ENCODE data around the gene SCG5.
"Not testable (repeated sequence)": the region's sequence is repeated elsewhere in the genome, so short reads cannot be mapped to it uniquely, and the experiment has no call there.

SCG5 gene

GRCh38 chr15:32641517-32642059, at the start of gene SCG5:
Gene SCG5 (plus strand): TSS chr15:32641710. CDS start chr15:32643593, 1,883 bp downstream.
- DNase-seq (ENCODE audit: low spot score) (no peak), FAIRE-seq (no peak)

GRCh38 chr15:32593151-32593550, 48.4 kb upstream of the SCG5 start, which contains the start of gene GOLGA8N:
Gene GOLGA8N (plus strand): TSS chr15:32593456.
- FAIRE-seq; DNase-seq (ENCODE audit: low spot score): not testable (repeated sequence)

DNA sequence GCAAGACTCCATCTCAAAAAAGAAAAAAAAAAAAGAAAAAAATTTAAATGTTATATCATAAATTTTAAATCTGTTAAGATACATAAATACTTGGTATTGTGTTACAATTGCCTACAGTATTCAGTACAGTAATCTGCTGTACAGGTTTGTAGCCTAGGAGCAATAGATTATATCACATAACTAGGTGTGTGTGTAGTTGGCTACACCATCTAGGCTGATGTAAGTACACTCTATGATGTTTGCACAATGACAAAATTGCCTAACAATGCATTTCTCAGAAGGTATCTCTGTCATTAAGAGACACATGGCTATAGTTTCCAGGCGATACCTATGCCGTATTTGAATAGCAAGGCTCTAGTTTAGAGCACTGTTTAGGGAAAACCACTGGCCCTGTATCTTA, 32.0 kb upstream of the SCG5 start:
- FAIRE-seq = not testable (repeated sequence)

GRCh38 chr15:32610719-32611118, 30.8 kb upstream of the SCG5 start:
- FAIRE-seq = peak; percentile 66
- DNase-seq (ENCODE audit: low spot score) = not testable (repeated sequence)

More for the DNA sequence above, 32.0 kb upstream of the SCG5 start:
- not testable (repeated sequence) for DNase-seq (ENCODE audit: low spot score)

DNA sequence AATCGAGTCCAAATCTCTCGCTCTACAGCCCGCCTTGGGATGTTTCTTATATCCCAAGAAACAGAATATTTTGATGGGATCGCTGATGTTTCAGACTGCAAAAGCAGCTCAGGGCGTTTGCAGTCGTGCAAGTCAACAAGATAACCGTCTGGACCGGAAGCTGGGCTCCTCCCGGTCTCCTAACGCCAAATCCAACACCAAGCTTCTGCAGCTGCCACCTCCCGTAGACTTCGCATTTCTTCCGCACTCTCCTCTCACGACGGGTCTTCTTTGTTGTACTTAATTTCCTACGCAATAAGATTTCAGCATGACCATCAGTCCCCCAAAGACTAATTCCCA, 26.8 kb upstream of the SCG5 start:
- DNase-seq (ENCODE audit: low spot score); FAIRE-seq: not testable (repeated sequence)

- peak; percentile 74 for FAIRE-seq
Measured at GRCh38 chr15:32615051-32615870, 26.2 kb upstream of the SCG5 start, which contains the start of gene ARHGAP11A. Gene ARHGAP11A (plus strand): TSS chr15:32615504. CDS start chr15:32616212, 708 bp downstream.

GRCh38 chr15:32615871-32616426, 25.6 kb upstream of the SCG5 start:
- DNase-seq (ENCODE audit: low spot score); FAIRE-seq: not testable (repeated sequence)

More at GRCh38 chr15:32615051-32615870, 26.2 kb upstream of the SCG5 start, which contains the start of gene ARHGAP11A:
- peak; percentile 79 for DNase-seq (ENCODE audit: low spot score)

DNA sequence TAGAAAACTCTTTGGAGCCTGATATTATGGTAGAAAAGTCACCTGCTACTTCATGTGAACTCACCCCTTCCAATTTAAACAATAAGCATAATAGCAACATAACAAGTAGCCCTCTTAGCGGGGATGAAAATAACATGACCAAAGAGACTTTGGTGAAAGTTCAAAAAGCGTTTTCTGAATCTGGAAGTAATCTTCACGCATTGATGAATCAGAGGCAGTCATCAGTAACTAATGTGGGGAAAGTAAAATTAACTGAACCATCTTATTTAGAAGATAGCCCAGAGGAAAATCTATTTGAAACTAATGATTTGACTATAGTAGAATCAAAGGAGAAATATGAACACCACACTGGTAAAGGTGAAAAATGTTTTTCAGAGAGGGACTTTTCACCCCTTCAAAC, 5.1 kb upstream of the SCG5 start:
- DNase-seq (ENCODE audit: low spot score) = no peak
- FAIRE-seq = no peak

- no peak for FAIRE-seq
Measured at GRCh38 chr15:32636908-32637567, 4.5 kb upstream of the SCG5 start.

DNA sequence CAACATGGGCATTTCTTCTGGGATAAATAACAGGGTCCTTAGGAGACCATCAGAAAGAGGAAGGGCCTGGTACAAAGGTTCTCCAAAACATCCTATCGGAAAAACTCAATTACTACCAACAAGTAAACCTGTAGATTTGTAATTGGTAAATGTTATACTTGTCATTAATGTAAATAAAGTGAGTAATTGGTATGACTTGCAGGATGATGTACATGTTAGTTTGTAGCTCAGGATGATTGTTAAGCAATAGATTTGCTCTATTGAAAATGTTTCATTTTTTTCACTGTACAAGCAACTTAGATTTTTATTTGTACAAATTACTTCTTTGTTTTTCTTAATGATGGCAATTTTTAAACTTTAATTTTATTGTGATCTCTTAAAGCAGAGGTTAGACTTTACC, 3.8 kb upstream of the SCG5 start:
- FAIRE-seq (no peak), DNase-seq (ENCODE audit: low spot score) (no peak)

More at GRCh38 chr15:32636908-32637567, 4.5 kb upstream of the SCG5 start:
- no peak for DNase-seq (ENCODE audit: low spot score)

GRCh38 chr15:32642667-32643435, 1.3 kb downstream of the SCG5 start:
- FAIRE-seq (no peak), DNase-seq (ENCODE audit: low spot score) (no peak)

DNA sequence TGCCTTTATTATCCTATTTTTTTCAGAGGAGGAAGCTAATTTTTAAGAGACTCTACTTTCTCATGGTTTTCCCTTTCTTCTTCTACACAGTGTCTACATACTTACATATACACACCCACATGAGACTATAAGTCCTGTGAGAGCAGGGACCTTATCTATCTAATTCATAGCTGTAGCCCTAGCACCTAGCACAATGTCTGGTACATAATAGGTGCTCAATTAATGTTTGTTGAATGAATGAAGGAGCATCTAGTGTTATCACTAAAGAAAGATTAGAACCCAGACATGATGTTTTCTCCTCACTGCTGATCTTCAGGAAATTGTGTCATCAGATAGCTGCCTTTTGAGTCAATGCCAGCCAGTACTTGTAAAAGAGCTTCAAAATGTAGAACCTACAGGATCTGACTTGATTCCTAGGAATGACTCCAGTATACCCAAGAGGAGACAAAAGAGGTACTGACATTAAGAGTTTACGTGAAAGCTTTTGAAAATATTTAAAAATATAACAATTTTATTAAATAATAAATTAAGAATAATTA, 2.5 kb downstream of the SCG5 start:
- no peak for FAIRE-seq

DNA sequence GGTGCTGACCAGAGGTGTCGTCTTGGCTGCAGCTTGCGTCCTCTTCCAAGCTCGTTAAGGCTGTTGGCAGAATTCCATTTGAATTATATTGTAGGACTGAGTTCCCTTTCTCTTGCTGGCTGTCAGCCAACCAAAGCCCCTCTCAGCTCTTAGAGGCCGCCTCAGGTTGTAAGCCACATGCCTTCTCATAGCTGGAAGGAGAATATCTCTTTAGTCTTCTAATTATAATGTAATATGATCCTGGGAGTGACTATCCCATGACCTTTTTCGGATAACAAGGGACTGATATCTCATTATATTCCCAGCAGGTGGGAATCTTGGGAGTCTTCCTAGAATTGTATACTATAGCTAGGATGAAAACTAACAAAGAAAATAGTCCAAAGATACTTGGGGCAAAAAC, 4.8 kb downstream of the SCG5 start:
- FAIRE-seq (no peak), DNase-seq (ENCODE audit: low spot score) (no peak)

More for the DNA sequence above, 2.5 kb downstream of the SCG5 start:
- DNase-seq (ENCODE audit: low spot score) = no peak

DNA sequence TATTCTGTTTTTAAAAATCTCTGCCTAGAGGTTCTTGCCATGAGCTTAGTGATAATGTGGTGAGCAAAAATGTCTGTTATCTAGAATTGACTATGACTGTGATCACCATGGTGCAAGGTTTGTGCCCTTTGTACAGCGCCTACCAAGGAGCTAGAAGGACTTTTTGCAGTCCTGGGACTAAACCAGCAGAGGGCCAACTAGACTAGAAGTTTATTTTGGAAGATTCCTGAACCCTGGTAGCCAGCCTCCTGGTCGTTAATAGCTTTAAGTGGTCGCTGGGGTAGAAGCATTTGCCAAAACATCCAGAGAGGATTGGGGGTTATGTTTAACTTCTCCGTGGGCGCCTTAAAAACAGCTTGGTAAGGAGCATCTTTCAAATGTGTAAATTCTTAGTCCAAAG, 7.8 kb downstream of the SCG5 start:
- FAIRE-seq = no peak
- no peak for DNase-seq (ENCODE audit: low spot score)

- no peak for FAIRE-seq
- peak; percentile 29 for DNase-seq (ENCODE audit: low spot score)
Measured at GRCh38 chr15:32651229-32651837, 9.8 kb downstream of the SCG5 start.

- FAIRE-seq (no peak), DNase-seq (ENCODE audit: low spot score) (no peak)
Measured at GRCh38 chr15:32652178-32652577, 10.7 kb downstream of the SCG5 start.

DNA sequence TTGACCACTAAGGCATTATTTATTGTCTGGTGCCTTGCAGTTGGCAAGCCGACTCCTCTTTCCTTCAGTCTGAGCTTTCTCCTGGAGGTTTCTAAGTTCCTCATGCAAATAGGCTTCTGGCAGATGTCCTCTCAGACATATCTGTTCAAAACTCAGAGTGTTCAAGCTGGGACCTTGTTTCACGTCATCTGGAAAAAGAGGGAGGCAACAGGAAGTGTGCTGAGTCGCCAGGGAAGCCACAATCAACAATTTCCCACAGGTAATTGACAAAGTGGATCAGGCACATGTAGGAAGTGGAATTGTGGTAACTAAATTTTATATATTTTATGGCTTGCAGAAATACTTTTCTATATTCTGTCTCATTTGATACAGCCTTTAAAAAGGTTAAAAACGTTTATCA, 14.6 kb downstream of the SCG5 start:
- FAIRE-seq (no peak), DNase-seq (ENCODE audit: low spot score) (no peak)

GRCh38 chr15:32656496-32656895, 15.0 kb downstream of the SCG5 start:
- DNase-seq (ENCODE audit: low spot score) (no peak), FAIRE-seq (no peak)

GRCh38 chr15:32657198-32657883, 15.8 kb downstream of the SCG5 start:
- DNase-seq (ENCODE audit: low spot score) = no peak
- FAIRE-seq = no peak

DNA sequence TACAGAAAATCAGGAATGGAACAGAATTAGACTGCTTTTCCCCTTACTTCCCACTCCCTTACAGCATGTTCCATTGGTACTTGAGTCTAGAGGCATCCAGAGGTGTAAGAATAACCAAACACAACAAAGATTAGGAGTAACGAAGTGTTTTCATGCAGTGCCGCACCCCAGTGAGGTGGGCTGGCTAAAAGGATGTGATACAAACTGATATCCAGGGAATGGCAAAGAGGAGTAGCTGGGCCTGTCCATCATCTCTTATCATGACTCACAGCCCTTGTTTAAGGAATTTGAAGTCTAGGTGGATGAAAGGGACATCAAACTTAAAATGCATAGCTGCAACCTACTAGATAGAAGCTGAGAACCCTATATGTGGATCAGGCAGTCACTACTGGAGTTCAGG, 16.4 kb downstream of the SCG5 start:
- DNase-seq (ENCODE audit: low spot score) (no peak), FAIRE-seq (no peak)
